ENCODE results near the gene OR2A12. TPM values are rescaled to one million over a fixed set of nuclear protein-coding genes. Genes with fewer than 3 reads are reported as not detected.

The OR2A12 gene
- total and polyA plus RNA-seq, 2 of the 13 experiments (the other 11 are each of a cell fraction or from before 2014, with no cell fraction given), result 0.18 TPM; not detected in 1

- no peaks in the 10 kb centered on the region for H3K9me3 ChIP-seq (ENCODE audit: low read length)
- no peak overlapping the region for H3K27ac ChIP-seq (ENCODE audit: extremely low read length, insufficient read depth, low read length)
- H3K9ac ChIP-seq (ENCODE audit: insufficient read depth, low read depth, low read length), result no peak overlapping the region
- H2AFZ ChIP-seq (ENCODE audit: low read length), result no peak overlapping the region
- FAIRE-seq, result no peak
- DNase-seq (ENCODE audit: low spot score), result no peak
- no peaks in the 10 kb centered on the region for H3K36me3 ChIP-seq (replicated peaks in 1 of 2; ENCODE audit: control insufficient read depth in 1 of 2, insufficient read depth in 2 of 2, low read length in 2 of 2)
- no peaks in the 10 kb centered on the region for H3K27me3 ChIP-seq (ENCODE audit: control insufficient read depth in 1 of 2, insufficient read depth in 2 of 2, low read length in 2 of 2)
- CTCF ChIA-PET (ENCODE audit: low intra/inter-chr PET ratio, low total read pairs), result no interaction called here
- peaks cover 10% of the 10 kb centered on the region; the same call in 1 of the 2 replicates for H3K4me1 ChIP-seq (ENCODE audit: insufficient read depth, low read length)
- no peak for ATAC-seq
- H3K4me3 ChIP-seq (replicated peaks in 1 of 3; ENCODE audit: insufficient read depth in 1 of 3, low read depth in 2 of 3, low read length in 3 of 3), result no peak overlapping the region
- in situ Hi-C loops (cut with HindIII; ENCODE audit: extremely low pct_ligation_motif_present, low pct_unique_long_range_greater_than_20kb) (no loop called here), intact Hi-C loops (cut with micrococcal nuclease; ENCODE audit: unreplicated experiment) (no loop called here)
- no peak overlapping the region for H3K4me2 ChIP-seq (ENCODE audit: low read depth, low read length)
- POLR2A ChIA-PET, result no interaction called here
- no peaks in the 10 kb centered on the region for H3K79me2 ChIP-seq (ENCODE audit: insufficient read depth, low read length)
- no peaks in the 10 kb centered on the region for H4K20me1 ChIP-seq (ENCODE audit: insufficient read depth, low read length)
- WGBS (ENCODE audit: low lambda C conversion rate), result 51% methylated on average over 1 of the region's 1 CpG
- BruUV-seq (replicated peaks), result no TSS peak
- TF ChIP-seq FOXA3 (CRISPR knock-in tag; IDR thresholded peaks at IDR 0.05), result no peak
- no peak for TF ChIP-seq ZBTB46 (CRISPR knock-in tag; IDR thresholded peaks at IDR 0.05; ENCODE audit: borderline replicate concordance)
- no peak for TF ChIP-seq ZNF512 (CRISPR knock-in tag; IDR thresholded peaks at IDR 0.05)
- TF ChIP-seq ARHGAP35 (CRISPR knock-in tag; IDR thresholded peaks at IDR 0.05; ENCODE audit: borderline replicate concordance), result no peak
- TF ChIP-seq ZNF670 (CRISPR knock-in tag; IDR thresholded peaks at IDR 0.05; ENCODE audit: borderline replicate concordance), result no peak
- no peak for TF ChIP-seq GABPA (IDR thresholded peaks at IDR 0.05; ENCODE audit: low read depth, low read length)
- 0 out of 2 replicates have a peak, but pooled peaks have one; percentile 19 for TF ChIP-seq GABPA (CRISPR knock-in tag; IDR thresholded peaks at IDR 0.05; ENCODE audit: low read depth)
- TF ChIP-seq GZF1 (CRISPR knock-in tag; IDR thresholded peaks at IDR 0.05), result no peak
- TF ChIP-seq CCAR2 (optimal IDR thresholded peaks at IDR 0.05; ENCODE audit: low read depth, low read length), result no peak
These were observed 49.7 kb upstream of the OR2A12 start for GRCh38 chr7:144036302-144036885.
